Measurements from ENCODE around the gene ANTXRL.
"Not testable (repeated sequence)": the region's sequence is repeated elsewhere in the genome, so short reads cannot be mapped to it uniquely, and the experiment has no call there.

DNA sequence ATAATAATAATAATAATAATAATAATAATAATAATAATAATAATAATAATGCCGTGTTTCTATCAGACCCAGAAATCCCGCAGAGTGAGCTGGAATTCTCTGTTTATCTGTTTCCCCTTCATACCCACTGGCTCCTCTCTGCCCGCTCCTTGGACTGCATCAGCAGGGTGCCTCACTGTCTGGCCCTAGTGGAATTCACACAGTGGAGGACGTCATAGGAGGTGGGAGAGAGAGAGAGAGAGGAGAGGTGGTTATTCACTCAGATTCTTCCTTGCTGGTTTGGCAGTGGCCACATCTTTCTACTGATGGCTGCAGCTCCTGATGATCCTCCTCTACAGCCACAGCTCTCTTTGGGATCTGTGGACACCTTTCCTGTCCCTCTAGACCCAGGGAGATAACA is 78.7 kb downstream of the ANTXRL start:
- TF ChIP-seq, protein P1, sequence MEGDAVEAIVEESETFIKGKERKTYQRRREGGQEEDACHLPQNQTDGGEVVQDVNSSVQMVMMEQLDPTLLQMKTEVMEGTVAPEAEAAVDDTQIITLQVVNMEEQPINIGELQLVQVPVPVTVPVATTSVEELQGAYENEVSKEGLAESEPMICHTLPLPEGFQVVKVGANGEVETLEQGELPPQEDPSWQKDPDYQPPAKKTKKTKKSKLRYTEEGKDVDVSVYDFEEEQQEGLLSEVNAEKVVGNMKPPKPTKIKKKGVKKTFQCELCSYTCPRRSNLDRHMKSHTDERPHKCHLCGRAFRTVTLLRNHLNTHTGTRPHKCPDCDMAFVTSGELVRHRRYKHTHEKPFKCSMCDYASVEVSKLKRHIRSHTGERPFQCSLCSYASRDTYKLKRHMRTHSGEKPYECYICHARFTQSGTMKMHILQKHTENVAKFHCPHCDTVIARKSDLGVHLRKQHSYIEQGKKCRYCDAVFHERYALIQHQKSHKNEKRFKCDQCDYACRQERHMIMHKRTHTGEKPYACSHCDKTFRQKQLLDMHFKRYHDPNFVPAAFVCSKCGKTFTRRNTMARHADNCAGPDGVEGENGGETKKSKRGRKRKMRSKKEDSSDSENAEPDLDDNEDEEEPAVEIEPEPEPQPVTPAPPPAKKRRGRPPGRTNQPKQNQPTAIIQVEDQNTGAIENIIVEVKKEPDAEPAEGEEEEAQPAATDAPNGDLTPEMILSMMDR (IDR thresholded peaks at IDR 0.05), result not testable (repeated sequence)
- not testable (repeated sequence) for TF ChIP-seq POLR2A, POLR2AphosphoS5 (IDR thresholded peaks at IDR 0.05)
